ENCODE data around the gene MXD4.

DNA sequence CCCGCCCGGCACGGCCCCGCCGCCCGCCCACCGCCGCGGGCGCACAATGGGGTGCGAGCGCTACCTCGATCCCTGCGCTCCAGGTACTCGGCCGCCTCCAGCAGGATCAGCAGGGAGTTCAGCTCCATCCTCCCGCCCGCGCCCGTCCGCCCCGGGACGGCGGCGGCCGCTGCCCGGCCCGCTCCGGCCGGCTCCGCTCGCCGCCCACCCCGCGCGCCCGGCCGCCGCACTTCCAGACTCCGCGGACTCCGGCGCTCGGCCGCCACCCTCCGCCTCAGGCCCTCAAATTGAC is at the start of gene MXD4:
- no peak for TF ChIP-seq POLR2A (IDR thresholded peaks at IDR 0.05)
- no peak for TF ChIP-seq CTCF (IDR thresholded peaks at IDR 0.05 in 4 of 5, conservative IDR thresholded peaks at IDR 0.05 in 1 of 5)
